Stimulated activated CD4-positive, alpha-beta T cell treated with anti-CD3 and anti-CD28 coated beads, Interleukin-2, amount 100 ng/mL, for 48 hours (primary cell): ENCODE data around the gene FLG.
"Not testable (repeated sequence)": the region's sequence is repeated elsewhere in the genome, so short reads cannot be mapped to it uniquely, and the experiment has no call there.

Source experiments
- DNase-seq, 2 donors: peaks; one replicate each; pipeline ENCODE4 v3.0.0-alpha.2; 2020

FLG gene

GRCh38 chr1:152325111-152325510 is at the start of gene FLG:
FLG (minus strand) TSS chr1:152325239; CDS start chr1:152315456, 9,783 bp downstream.
- DNase-seq, result no peak

GRCh38 chr1:152374451-152374850 is 49.4 kb upstream of the FLG start:
- DNase-seq, result no peak

GRCh38 chr1:152372672-152373071 is 47.6 kb upstream of the FLG start:
- no peak for DNase-seq

- no peak for DNase-seq
Observed at GRCh38 chr1:152367436-152367835, 42.4 kb upstream of the FLG start.

GRCh38 chr1:152359906-152360305 is 34.9 kb upstream of the FLG start, which contains the start of gene FLG2:
FLG2 (minus strand) TSS chr1:152360006; CDS start chr1:152358884, 1,122 bp downstream.
- no peak for DNase-seq

- DNase-seq, result no peak
Observed at GRCh38 chr1:152356736-152357135, 31.7 kb upstream of the FLG start.

- no peak for DNase-seq
Observed at GRCh38 chr1:152349611-152350010, 24.6 kb upstream of the FLG start.

GRCh38 chr1:152348447-152348846 is 23.4 kb upstream of the FLG start:
- DNase-seq, result no peak

- peak; percentile 43 to 57 for DNase-seq
Observed at GRCh38 chr1:152347116-152347728, 22.2 kb upstream of the FLG start.

GRCh38 chr1:152344438-152344837 is 19.4 kb upstream of the FLG start:
- no peak for DNase-seq

- DNase-seq, result no peak
Observed at GRCh38 chr1:152343006-152343405, 18.0 kb upstream of the FLG start.

GRCh38 chr1:152335399-152335798 is 10.4 kb upstream of the FLG start:
- no peak for DNase-seq

GRCh38 chr1:152328801-152329391 is 3.9 kb upstream of the FLG start:
- DNase-seq, result no peak

GRCh38 chr1:152313970-152314369 is 11.1 kb downstream of the FLG start:
- no peak for DNase-seq

- no peak for DNase-seq
Observed at GRCh38 chr1:152313319-152313801, 11.7 kb downstream of the FLG start.

GRCh38 chr1:152312169-152312568 is 12.9 kb downstream of the FLG start:
- DNase-seq, result not testable (repeated sequence)

- no peak for DNase-seq
Observed at GRCh38 chr1:152309955-152310354, 15.1 kb downstream of the FLG start.

GRCh38 chr1:152309320-152309901 is 15.6 kb downstream of the FLG start:
- DNase-seq, result not testable (repeated sequence)

GRCh38 chr1:152308758-152309157 is 16.3 kb downstream of the FLG start:
- not testable (repeated sequence) for DNase-seq

- DNase-seq, result not testable (repeated sequence)
Observed at GRCh38 chr1:152307970-152308369, 17.1 kb downstream of the FLG start.

GRCh38 chr1:152306123-152306522 is 18.9 kb downstream of the FLG start:
- not testable (repeated sequence) for DNase-seq

- not testable (repeated sequence) for DNase-seq
Observed at GRCh38 chr1:152304773-152305172, 20.3 kb downstream of the FLG start.

GRCh38 chr1:152303139-152303872 is 21.7 kb downstream of the FLG start:
- not testable (repeated sequence) for DNase-seq
